ENCODE data around the gene NCOA1. TPM values are rescaled to one million over a fixed set of nuclear protein-coding genes. Genes with fewer than 3 reads are reported as not detected.

NCOA1 gene
- total and polyA plus RNA-seq, 2 of the 4 experiments (the other 2 are of a cell fraction): 6.7 to 11.3 TPM

DNA sequence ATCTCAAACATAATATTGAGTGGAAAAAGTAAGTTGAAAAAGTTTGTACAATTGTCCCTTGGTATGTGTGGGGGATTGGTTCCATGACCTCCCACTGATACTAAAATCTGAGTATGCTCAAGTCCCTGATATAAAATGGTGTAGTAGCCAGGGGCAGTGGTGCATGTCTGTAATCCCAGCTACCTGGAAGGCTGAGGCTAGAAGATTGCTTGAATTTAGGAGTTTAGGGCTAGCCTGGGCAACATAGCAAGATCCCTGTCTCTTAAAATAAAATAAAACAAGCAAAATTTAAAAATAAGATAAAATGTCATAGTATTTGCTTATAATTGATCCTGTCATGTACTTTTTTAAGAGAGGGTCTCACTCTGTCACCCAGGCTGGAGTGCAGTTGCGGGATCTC, 180.2 kb downstream of the NCOA1 start:
- Histone ChIP-seq H3K4me2 (ENCODE audit: low read depth, low read length) (no peak overlapping the region), H3K36me3 (ENCODE audit: control insufficient read depth, insufficient read depth, low read length) (no peaks in the 10 kb centered on the region), H4K8ac (ENCODE audit: low read depth in 2 of 2, low read length in 2 of 2) (no peak overlapping the region), H3K4me1 (ENCODE audit: control insufficient read depth, insufficient read depth, low read length) (no peaks in the 10 kb centered on the region), H3K79me1 (ENCODE audit: low read depth in 1 of 2, low read length in 2 of 2) (no peaks in the 10 kb centered on the region; a peak in 1 of 4 replicates), H3K4me3 (ENCODE audit: insufficient read depth, low read depth, low read length) (no peak overlapping the region), H2AK9ac (replicated peaks; ENCODE audit: low read depth, low read length, poor library complexity) (no peak overlapping the region), H2BK20ac (ENCODE audit: low read depth, low read length) (no peak overlapping the region), H3K27ac (ENCODE audit: insufficient read depth, low read length) (no peak overlapping the region), H3K27me3 (ENCODE audit: control insufficient read depth, insufficient read depth, low read length) (no peaks in the 10 kb centered on the region), H3K9me1 (ENCODE audit: insufficient read depth, low read length) (no peaks in the 10 kb centered on the region), H4K20me1 (ENCODE audit: insufficient read depth, low read length) (no peaks in the 10 kb centered on the region), H2BK120ac (ENCODE audit: low read depth, low read length) (no peak overlapping the region), H3K9ac (ENCODE audit: low read depth, low read length) (no peak overlapping the region), H4K5ac (ENCODE audit: low read depth, low read length) (no peak overlapping the region), H2BK15ac (ENCODE audit: low read depth, low read length) (no peak overlapping the region), H2AFZ (replicated peaks; ENCODE audit: low read length, poor library complexity) (no peak overlapping the region), H3K4ac (ENCODE audit: low read depth, low read length) (no peak overlapping the region), H3K56ac (ENCODE audit: extremely low read depth, insufficient read depth, low read length) (no peak overlapping the region), H3K23ac (ENCODE audit: low read depth, low read length) (no peak overlapping the region), H4K91ac (ENCODE audit: insufficient read depth, low read depth, low read length) (no peak overlapping the region), H3K9me3 (ENCODE audit: control insufficient read depth, insufficient read depth, low read length) (no peaks in the 10 kb centered on the region), H3K18ac (ENCODE audit: low read depth, low read length) (no peak overlapping the region), H2AK5ac (ENCODE audit: low read depth, low read length) (no peak overlapping the region), H3K14ac (replicated peaks; ENCODE audit: low read depth, low read length) (no peak overlapping the region), H2BK5ac (ENCODE audit: low read depth, low read length, poor library complexity, severe bottlenecking) (no peak overlapping the region)
- TF ChIP-seq, protein P1, sequence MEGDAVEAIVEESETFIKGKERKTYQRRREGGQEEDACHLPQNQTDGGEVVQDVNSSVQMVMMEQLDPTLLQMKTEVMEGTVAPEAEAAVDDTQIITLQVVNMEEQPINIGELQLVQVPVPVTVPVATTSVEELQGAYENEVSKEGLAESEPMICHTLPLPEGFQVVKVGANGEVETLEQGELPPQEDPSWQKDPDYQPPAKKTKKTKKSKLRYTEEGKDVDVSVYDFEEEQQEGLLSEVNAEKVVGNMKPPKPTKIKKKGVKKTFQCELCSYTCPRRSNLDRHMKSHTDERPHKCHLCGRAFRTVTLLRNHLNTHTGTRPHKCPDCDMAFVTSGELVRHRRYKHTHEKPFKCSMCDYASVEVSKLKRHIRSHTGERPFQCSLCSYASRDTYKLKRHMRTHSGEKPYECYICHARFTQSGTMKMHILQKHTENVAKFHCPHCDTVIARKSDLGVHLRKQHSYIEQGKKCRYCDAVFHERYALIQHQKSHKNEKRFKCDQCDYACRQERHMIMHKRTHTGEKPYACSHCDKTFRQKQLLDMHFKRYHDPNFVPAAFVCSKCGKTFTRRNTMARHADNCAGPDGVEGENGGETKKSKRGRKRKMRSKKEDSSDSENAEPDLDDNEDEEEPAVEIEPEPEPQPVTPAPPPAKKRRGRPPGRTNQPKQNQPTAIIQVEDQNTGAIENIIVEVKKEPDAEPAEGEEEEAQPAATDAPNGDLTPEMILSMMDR (conservative IDR thresholded peaks at IDR 0.05; ENCODE audit: low read depth, low read length): no peak
- TF ChIP-seq, protein P2, sequence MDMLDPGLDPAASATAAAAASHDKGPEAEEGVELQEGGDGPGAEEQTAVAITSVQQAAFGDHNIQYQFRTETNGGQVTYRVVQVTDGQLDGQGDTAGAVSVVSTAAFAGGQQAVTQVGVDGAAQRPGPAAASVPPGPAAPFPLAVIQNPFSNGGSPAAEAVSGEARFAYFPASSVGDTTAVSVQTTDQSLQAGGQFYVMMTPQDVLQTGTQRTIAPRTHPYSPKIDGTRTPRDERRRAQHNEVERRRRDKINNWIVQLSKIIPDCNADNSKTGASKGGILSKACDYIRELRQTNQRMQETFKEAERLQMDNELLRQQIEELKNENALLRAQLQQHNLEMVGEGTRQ (IDR thresholded peaks at IDR 0.05; ENCODE audit: low read depth, low read length): no peak
- TF ChIP-seq NFE2L2 (IDR thresholded peaks at IDR 0.05; ENCODE audit: low read depth, low read length): no peak
- no peak for TF ChIP-seq MAFK (IDR thresholded peaks at IDR 0.05; ENCODE audit: low read depth, low read length)
- TF ChIP-seq SMC3 (IDR thresholded peaks at IDR 0.05; ENCODE audit: low read depth, low read length): no peak
- ChIA-PET CTCF (interaction anchor here (0.6 kb wide), 1 partner anchor 16 kb away, joined by 3 read pairs; no protein-coding TSS in a partner anchor), POLR2A (ENCODE audit: unreplicated experiment) (no interaction called here)
- in situ Hi-C loops (cut with MboI; ENCODE audit: low sequenced_read_pairs) (no loop called here), intact Hi-C loops (cut with micrococcal nuclease) (no loop called here), dilution Hi-C loops (cut with HindIII; ENCODE audit: low sequenced_read_pairs, unreplicated experiment) (no loop called here)
- no peak for ATAC-seq (ENCODE audit: low read depth)
- DNase-seq: no peak
- WGBS, 2 experiments (ENCODE audit: extremely low coverage in 2 of 2, insufficient read length in 1 of 2): no CpG with 5 or more reads among the region's 1 CpG
- no TSS peak for BruUV-seq (replicated peaks)

Data from IMR-90 (cell line).